PC-9 (cell line): ENCODE results near the gene KRTAP5-1. TPM values are rescaled to one million over a fixed set of nuclear protein-coding genes. Genes with fewer than 3 reads are reported as not detected.

Experiments used
- BruUV-seq: library from RNA; stranded (reverse); fragments of 400-500 nt; replicated peaks from 2 replicates; lab custom pipeline; 2021; lab: Mats Ljungman, UMichigan
- CTCF ChIA-PET: fragments of 300-600 bp; sonication (Branson Sonifier 250); formaldehyde crosslinking; loops from one replicate; lab custom pipeline; 2022; ENCODE audit warnings: antibody characterized with exemption; lab: Charles Lee
- POLR2A ChIA-PET: fragments of 300-600 bp; sonication (Branson Sonifier 250); formaldehyde crosslinking; loops from one replicate; lab custom pipeline; 2022; ENCODE audit warnings: antibody characterized with exemption; ENCODE audit not compliant: unreplicated experiment; lab: Charles Lee
- DNase-seq, 2 experiments: peaks; one replicate each; pipeline versions ENCODE4 v3.0.0 to v3.0.0-alpha.2; 2015 to 2022; ENCODE audit warnings: mixed read lengths in 1 of 2
- H2AFZ ChIP-seq: fragments of 200-600 bp; sonication (generic); 2 replicates; pipeline ENCODE4 v1.8.1; 2017; ENCODE audit warnings: antibody characterized with exemption
- H3F3A ChIP-seq: fragments of 200-600 bp; sonication (generic); 2 replicates; pipeline ENCODE4 v1.8.1; 2017; ENCODE audit warnings: antibody characterized with exemption, mild to moderate bottlenecking, low read depth; ENCODE audit not compliant: insufficient read depth
- H3K27ac ChIP-seq: fragments of 200-600 bp; sonication (generic); 2 replicates; pipeline ENCODE4 v1.6.1; 2016; ENCODE audit warnings: mixed run types
- H3K27me3 ChIP-seq: fragments of 200-600 bp; sonication (generic); 2 replicates; pipeline ENCODE4 v1.6.1; 2016; ENCODE audit warnings: low read depth, mixed run types; ENCODE audit not compliant: insufficient read depth
- H3K36me3 ChIP-seq: fragments of 200-600 bp; sonication (generic); 2 replicates; pipeline ENCODE4 v1.6.1; 2016; ENCODE audit warnings: low read depth, mixed run types
- H3K4me1 ChIP-seq: fragments of 200-600 bp; sonication (generic); replicated peaks from 2 replicates; pipeline ENCODE4 v1.6.1; 2016; ENCODE audit warnings: mixed run types; ENCODE audit not compliant: insufficient read depth
- H3K4me2 ChIP-seq: fragments of 200-600 bp; sonication (generic); 2 replicates; pipeline ENCODE4 v1.6.1; 2017; ENCODE audit warnings: mixed run types
- H3K4me3 ChIP-seq: fragments of 200-600 bp; sonication (generic); 2 replicates; pipeline ENCODE4 v1.6.1; 2016; ENCODE audit warnings: mixed run types
- H3K79me2 ChIP-seq: fragments of 200-600 bp; sonication (generic); 2 replicates; pipeline ENCODE4 v1.6.1; 2017; ENCODE audit warnings: low read depth, mixed run types
- H3K9me2 ChIP-seq: fragments of 200-600 bp; sonication (generic); 2 replicates; pipeline ENCODE4 v1.8.1; 2017; ENCODE audit warnings: mild to moderate bottlenecking; ENCODE audit not compliant: insufficient read depth
- H3K9me3 ChIP-seq: fragments of 200-600 bp; sonication (generic); 2 replicates; pipeline ENCODE4 v1.8.1; 2016; ENCODE audit warnings: low read depth; ENCODE audit not compliant: insufficient read depth
- H4K20me1 ChIP-seq: fragments of 200-600 bp; sonication (generic); 2 replicates; pipeline ENCODE4 v1.8.1; 2017; ENCODE audit not compliant: insufficient read depth
- EZH2 ChIP-seq: fragments of 200-600 bp; sonication (generic); IDR thresholded peaks from 2 replicates; pipeline ENCODE4 v1.8.0; 2017; ENCODE audit warnings: antibody characterized with exemption, low read depth
- intact Hi-C: fragments of 100-400 bp; cut with micrococcal nuclease; formaldehyde crosslinking; loops from one replicate; pipeline ENCODE4 v1.10.0; 2022; ENCODE audit not compliant: unreplicated experiment
- total RNA-seq: library from RNA; stranded (reverse); gene quantifications from 2 replicates; pipeline ENCODE4 v1.2.3, GENCODE V29; 2021
- TF ChIP-seq, protein P1 (sequence below): fragments of 200-600 bp; sonication (generic); conservative IDR thresholded peaks from 2 replicates; pipeline ENCODE4 v1.6.1; 2017; ENCODE audit warnings: mixed run types, antibody characterized with exemption, mild to moderate bottlenecking, moderate library complexity

KRTAP5-1 gene
- total RNA-seq, 1 experiment from 2014 or later, result not detected

DNA sequence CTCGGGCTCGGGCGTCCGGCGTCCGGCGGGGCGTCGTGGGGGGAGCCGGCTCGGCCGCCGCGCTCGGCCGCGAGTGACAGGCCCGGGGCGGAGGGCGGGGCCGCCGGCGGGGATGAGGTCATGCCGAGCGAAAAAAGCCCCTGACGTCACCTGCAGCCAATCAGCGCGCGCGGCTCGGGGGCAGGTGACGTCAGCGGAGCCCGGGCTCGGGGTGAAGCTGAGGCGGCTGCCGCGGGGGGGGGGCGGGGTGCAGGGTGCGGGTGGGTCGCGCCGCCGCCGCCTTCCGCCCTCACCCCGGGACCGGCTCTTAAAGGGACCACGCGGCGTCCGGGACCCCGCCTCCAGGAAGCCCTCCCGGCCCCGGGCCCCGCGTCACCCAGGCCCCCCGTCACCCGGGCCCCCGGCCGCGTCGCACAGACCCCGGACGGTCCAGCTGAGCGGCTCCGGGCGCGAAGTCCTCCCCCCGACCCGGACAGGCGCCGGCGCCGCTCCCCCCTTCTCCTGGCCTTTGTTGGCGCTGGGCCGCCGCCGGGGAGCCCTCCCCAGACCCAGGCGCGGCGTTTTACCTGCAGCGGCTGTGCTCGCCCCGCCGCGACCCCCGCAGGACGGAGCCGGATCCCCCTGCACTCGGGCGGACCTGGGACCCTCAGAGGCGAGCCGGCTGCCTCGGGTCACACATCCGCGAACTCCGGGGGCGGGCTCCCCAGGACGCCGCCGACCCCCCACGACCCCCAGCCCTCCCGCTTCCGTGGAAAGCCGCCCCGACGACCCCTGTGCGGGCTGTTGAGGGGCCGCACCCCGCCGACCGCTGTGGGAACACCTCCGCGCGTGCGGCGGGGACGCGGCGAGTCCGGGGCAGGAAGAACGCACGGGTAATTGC lies 12.6 kb downstream of the KRTAP5-1 start, which contains the start of gene DUSP8:
Gene DUSP8 (minus strand): TSS at position 75 of the 880 bp plus-strand sequence. CDS start 6,445 bp downstream, outside the sequence.
- ChIA-PET POLR2A (interaction anchor here (1.0 kb wide), 1 partner anchor 24 kb away, joined by 4 read pairs; no protein-coding TSS in a partner anchor), CTCF (interaction anchor here (0.5 kb wide), 1 partner anchor 420 kb away, joined by 3 read pairs; no protein-coding TSS in a partner anchor)
- no peaks in the 10 kb centered on the region for H3K9me2 ChIP-seq
- TSS peak; percentile 46 for BruUV-seq
- no peak within 1 kb of the TSS for H2AFZ ChIP-seq
- no peaks in the 10 kb centered on the region for H3K79me2 ChIP-seq
- no peaks in the 10 kb centered on the region for H3K36me3 ChIP-seq
- peaks cover 8% of the 10 kb centered on the region for H3K27me3 ChIP-seq
- TF ChIP-seq EZH2, result no peak
- TF ChIP-seq, protein P1, sequence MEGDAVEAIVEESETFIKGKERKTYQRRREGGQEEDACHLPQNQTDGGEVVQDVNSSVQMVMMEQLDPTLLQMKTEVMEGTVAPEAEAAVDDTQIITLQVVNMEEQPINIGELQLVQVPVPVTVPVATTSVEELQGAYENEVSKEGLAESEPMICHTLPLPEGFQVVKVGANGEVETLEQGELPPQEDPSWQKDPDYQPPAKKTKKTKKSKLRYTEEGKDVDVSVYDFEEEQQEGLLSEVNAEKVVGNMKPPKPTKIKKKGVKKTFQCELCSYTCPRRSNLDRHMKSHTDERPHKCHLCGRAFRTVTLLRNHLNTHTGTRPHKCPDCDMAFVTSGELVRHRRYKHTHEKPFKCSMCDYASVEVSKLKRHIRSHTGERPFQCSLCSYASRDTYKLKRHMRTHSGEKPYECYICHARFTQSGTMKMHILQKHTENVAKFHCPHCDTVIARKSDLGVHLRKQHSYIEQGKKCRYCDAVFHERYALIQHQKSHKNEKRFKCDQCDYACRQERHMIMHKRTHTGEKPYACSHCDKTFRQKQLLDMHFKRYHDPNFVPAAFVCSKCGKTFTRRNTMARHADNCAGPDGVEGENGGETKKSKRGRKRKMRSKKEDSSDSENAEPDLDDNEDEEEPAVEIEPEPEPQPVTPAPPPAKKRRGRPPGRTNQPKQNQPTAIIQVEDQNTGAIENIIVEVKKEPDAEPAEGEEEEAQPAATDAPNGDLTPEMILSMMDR, result no peak
- peak within 1 kb of the TSS; percentile 48; the same call in 1 of the 2 replicates for H3K4me3 ChIP-seq
- peak within 1 kb of the TSS; percentile 74 for H3K4me2 ChIP-seq
- no peak within 1 kb of the TSS for H3K27ac ChIP-seq
- intact Hi-C loops, result no loop called here
- peak; percentile 35 to 76 for DNase-seq
- peaks cover 6% of the 10 kb centered on the region; the same call in 1 of the 2 replicates for H3F3A ChIP-seq
- H4K20me1 ChIP-seq, result no peaks in the 10 kb centered on the region
- no peaks in the 10 kb centered on the region; the same call in 1 of the 2 replicates for H3K4me1 ChIP-seq
- no peaks in the 10 kb centered on the region for H3K9me3 ChIP-seq

DNA sequence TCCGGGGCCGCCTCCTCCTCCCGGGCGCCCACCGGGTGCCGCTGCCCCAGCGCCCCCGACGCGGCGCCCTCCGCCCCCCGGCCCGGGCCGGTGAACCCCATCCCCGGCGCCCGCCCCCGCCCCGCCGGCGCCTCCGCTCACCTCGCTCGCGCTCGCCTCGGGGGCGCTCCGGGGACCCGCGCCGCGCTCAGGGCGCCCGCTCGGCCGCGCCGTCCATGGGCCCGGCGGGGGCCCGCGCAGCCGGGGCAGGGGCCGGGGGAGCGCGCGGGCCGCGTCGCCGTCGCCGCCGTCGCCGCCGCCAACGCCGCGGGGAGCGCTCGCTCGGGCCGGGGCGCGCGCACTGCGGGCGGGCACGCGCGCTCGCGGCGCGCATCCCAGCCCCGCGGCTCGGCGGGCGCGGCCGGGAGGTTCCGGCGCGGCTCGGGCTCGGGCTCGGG lies 13.3 kb downstream of the KRTAP5-1 start:
- H3F3A ChIP-seq, result peaks cover 6% of the 10 kb centered on the region; the same call in 1 of the 2 replicates
- peaks cover 8% of the 10 kb centered on the region for H3K27me3 ChIP-seq
- H3K4me1 ChIP-seq, result no peaks in the 10 kb centered on the region; the same call in 1 of the 2 replicates
- no peak for DNase-seq
- H4K20me1 ChIP-seq, result no peaks in the 10 kb centered on the region
- no peak overlapping the region for H3K27ac ChIP-seq
- H3K4me3 ChIP-seq, result no peak overlapping the region; the same call in 1 of the 2 replicates
- no TSS peak for BruUV-seq
- intact Hi-C loops, result no loop called here
- ChIA-PET CTCF (interaction anchor here (0.5 kb wide), 1 partner anchor 420 kb away, joined by 3 read pairs; no protein-coding TSS in a partner anchor), POLR2A (no interaction called here)
- TF ChIP-seq, protein P1, result no peak
- TF ChIP-seq EZH2, result no peak
- no peaks in the 10 kb centered on the region for H3K9me2 ChIP-seq
- H3K36me3 ChIP-seq, result no peaks in the 10 kb centered on the region
- no peaks in the 10 kb centered on the region for H3K79me2 ChIP-seq
- H3K9me3 ChIP-seq, result no peaks in the 10 kb centered on the region
- no peak overlapping the region for H3K4me2 ChIP-seq
- H2AFZ ChIP-seq, result no peak overlapping the region

DNA sequence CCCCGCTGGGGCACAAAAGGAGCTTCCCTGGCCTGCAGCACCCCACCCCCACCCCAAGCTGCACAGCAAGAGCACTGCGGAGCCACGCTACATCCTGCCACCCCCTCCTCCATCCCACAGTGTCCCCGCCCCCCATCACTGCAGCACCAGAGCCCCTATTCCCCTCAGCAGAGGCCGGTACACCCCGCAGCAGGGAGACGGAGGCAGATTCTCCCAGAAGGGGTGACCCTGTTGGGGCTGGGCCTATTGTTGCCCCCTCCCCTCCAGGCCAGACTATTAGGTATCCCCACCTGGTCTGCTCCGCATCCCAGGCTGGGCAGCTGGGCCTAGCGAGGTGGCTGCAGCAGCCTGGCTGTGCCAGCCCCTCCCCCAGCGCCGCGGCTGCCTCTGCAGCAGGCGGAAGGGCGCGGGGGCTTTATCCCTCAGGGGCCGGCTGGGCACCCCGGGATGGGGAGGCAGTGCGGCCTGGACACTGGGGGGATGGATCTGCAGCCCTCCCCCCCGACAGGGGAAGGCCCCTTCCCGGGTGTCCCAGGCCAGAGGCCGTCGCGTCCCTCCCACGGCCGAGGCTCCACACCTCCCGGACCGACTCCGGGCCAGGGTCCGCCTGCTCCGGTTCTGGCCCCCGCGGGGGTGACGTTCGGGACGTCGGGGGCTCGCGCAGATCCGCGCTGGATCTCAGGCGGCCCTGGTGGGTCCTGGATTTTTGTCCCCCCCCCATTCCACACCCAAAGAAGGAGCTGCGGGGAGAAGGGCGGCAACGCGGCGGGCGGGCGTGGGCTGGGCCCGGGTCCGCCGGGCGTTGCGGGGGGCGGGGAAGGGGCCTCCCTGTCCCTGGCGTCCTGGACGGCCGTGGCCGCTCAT lies 14.0 kb downstream of the KRTAP5-1 start:
- Histone ChIP-seq H3K4me1 (no peaks in the 10 kb centered on the region; the same call in 1 of the 2 replicates), H3K4me2 (no peak overlapping the region), H3K36me3 (no peaks in the 10 kb centered on the region), H3K27ac (no peak overlapping the region), H3F3A (peaks cover 6% of the 10 kb centered on the region; the same call in 1 of the 2 replicates), H3K79me2 (no peaks in the 10 kb centered on the region), H2AFZ (no peak overlapping the region), H3K9me2 (no peaks in the 10 kb centered on the region), H3K4me3 (no peak overlapping the region; the same call in 1 of the 2 replicates), H4K20me1 (no peaks in the 10 kb centered on the region), H3K9me3 (no peaks in the 10 kb centered on the region), H3K27me3 (peaks cover 8% of the 10 kb centered on the region)
- no peak for TF ChIP-seq EZH2
- TF ChIP-seq, protein P1, result no peak
- intact Hi-C loops, result no loop called here
- CTCF ChIA-PET, result no interaction called here
- POLR2A ChIA-PET, result no interaction called here
- DNase-seq, result no peak
- BruUV-seq, result no TSS peak
